Lower lobe of right lung (tissue), 2 donors: Measurements from ENCODE around the gene ASTN1. TPM values are rescaled to one million over a fixed set of nuclear protein-coding genes. Genes with fewer than 3 reads are reported as not detected.
A peak's percentile ranks its signal among the peaks of the same experiment; 100 is the strongest.

Experiments used
- ATAC-seq, 2 donors: fragments of 200-7000 bp; cut with Tn5 transposase; one replicate each; pipeline ENCODE4 v1.9.1; 2020 to 2022; ENCODE audit warnings: mild to moderate bottlenecking in 2 of 2, moderate library complexity in 2 of 2
- DNase-seq: peaks from one replicate; pipeline ENCODE4 v3.0.0-alpha.2; 2020
- H3K27ac ChIP-seq: fragments of 200-600 bp; one replicate; pipeline ENCODE4 v1.8.0; 2022
- H3K27me3 ChIP-seq: fragments of 200-600 bp; one replicate; pipeline ENCODE4 v1.8.0; 2022; ENCODE audit warnings: low read depth
- H3K36me3 ChIP-seq: fragments of 200-600 bp; one replicate; pipeline ENCODE4 v1.8.0; 2022; ENCODE audit warnings: mild to moderate bottlenecking
- H3K4me1 ChIP-seq: fragments of 200-600 bp; one replicate; pipeline ENCODE4 v1.8.0; 2022
- H3K4me3 ChIP-seq: fragments of 200-600 bp; one replicate; pipeline ENCODE4 v1.8.0; 2022; ENCODE audit warnings: mild to moderate bottlenecking
- H3K9me3 ChIP-seq: fragments of 200-600 bp; one replicate; pipeline ENCODE4 v1.8.0; 2022
- intact Hi-C: fragments of 100-400 bp; cut with DNase I; formaldehyde crosslinking; loops from one replicate; pipeline ENCODE4 v1.11.0; 2022
- long read RNA-seq: library from polyadenylated mRNA; unstranded; transcript quantifications from one replicate; pipeline ENCODE4 v2.0.0, GENCODE V29; 2021
- total RNA-seq: library from RNA; stranded (reverse); fragmentation: NEBNext Ultra II Directional; extraction: Animal tissue kit (Norgen Biotek cat#: 25700); gene quantifications from one replicate; pipeline ENCODE4 v1.2.1, GENCODE V29; 2021
- TF ChIP-seq, protein P1 (sequence below): fragments of 200-600 bp; IDR thresholded peaks from one replicate; pipeline ENCODE4 v1.8.0; 2022; ENCODE audit warnings: antibody characterized with exemption, mild to moderate bottlenecking
- donor health status: DM: no; HTN: yes; CAD: no; lungs with severe emphysema.

Gene ASTN1
- 0.41 TPM for total RNA-seq
- long read RNA-seq, partial matches to known transcripts: 1 of 1 reads
- long read RNA-seq, other reads (novel, unspliced or antisense): 0 of 1 reads

- no peak for ATAC-seq
- H3K36me3 ChIP-seq: no peaks in the 10 kb centered on the region
- H3K4me3 ChIP-seq: peak within 1 kb of the TSS; percentile 32
- TF ChIP-seq, protein P1, sequence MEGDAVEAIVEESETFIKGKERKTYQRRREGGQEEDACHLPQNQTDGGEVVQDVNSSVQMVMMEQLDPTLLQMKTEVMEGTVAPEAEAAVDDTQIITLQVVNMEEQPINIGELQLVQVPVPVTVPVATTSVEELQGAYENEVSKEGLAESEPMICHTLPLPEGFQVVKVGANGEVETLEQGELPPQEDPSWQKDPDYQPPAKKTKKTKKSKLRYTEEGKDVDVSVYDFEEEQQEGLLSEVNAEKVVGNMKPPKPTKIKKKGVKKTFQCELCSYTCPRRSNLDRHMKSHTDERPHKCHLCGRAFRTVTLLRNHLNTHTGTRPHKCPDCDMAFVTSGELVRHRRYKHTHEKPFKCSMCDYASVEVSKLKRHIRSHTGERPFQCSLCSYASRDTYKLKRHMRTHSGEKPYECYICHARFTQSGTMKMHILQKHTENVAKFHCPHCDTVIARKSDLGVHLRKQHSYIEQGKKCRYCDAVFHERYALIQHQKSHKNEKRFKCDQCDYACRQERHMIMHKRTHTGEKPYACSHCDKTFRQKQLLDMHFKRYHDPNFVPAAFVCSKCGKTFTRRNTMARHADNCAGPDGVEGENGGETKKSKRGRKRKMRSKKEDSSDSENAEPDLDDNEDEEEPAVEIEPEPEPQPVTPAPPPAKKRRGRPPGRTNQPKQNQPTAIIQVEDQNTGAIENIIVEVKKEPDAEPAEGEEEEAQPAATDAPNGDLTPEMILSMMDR: no peak
- DNase-seq: no peak
- no peak within 1 kb of the TSS for H3K27ac ChIP-seq
- no peaks in the 10 kb centered on the region for H3K4me1 ChIP-seq
- H3K27me3 ChIP-seq: peaks cover 39% of the 10 kb centered on the region
- no peaks in the 10 kb centered on the region for H3K9me3 ChIP-seq
- intact Hi-C loops: no loop called here
Observed at GRCh38 chr1:177164380-177165068, at the start of gene ASTN1. ASTN1 (minus strand) TSS chr1:177164712; CDS start chr1:177164676, 36 bp downstream.

GRCh38 chr1:177211231-177211630 lies 46.7 kb upstream of the ASTN1 start:
- Histone ChIP-seq H3K9me3 (no peaks in the 10 kb centered on the region), H3K36me3 (no peaks in the 10 kb centered on the region), H3K4me3 (no peak overlapping the region), H3K27ac (no peak overlapping the region), H3K4me1 (no peaks in the 10 kb centered on the region), H3K27me3 (no peaks in the 10 kb centered on the region)
- ATAC-seq (peak; percentile 71), DNase-seq (no peak)
- TF ChIP-seq, protein P1: no peak
- intact Hi-C loops: no loop called here

DNA sequence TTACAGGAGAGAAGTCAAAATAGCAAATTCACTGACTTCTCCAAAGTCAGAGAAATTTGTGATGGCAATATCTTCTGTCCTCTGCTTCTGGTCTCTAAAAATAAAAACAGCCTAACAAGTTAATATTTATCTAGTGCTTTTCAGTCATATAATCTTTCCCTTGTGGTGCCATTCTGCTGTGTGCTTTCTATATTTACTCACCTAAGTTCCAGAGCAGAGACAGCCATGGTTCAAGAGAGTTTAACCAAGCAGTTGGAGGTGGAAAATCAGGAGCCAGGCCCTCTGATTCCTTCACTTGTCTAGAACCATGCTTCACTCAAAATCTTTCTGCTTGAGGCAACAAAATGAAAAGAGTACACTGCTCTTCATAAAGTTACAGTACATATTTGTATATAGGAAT lies 45.6 kb upstream of the ASTN1 start:
- Histone ChIP-seq H3K36me3 (no peaks in the 10 kb centered on the region), H3K4me3 (no peak overlapping the region), H3K27me3 (no peaks in the 10 kb centered on the region), H3K4me1 (no peaks in the 10 kb centered on the region), H3K27ac (no peak overlapping the region), H3K9me3 (no peaks in the 10 kb centered on the region)
- intact Hi-C loops: no loop called here
- no peak for DNase-seq
- ATAC-seq: no peak
- TF ChIP-seq, protein P1: no peak

DNA sequence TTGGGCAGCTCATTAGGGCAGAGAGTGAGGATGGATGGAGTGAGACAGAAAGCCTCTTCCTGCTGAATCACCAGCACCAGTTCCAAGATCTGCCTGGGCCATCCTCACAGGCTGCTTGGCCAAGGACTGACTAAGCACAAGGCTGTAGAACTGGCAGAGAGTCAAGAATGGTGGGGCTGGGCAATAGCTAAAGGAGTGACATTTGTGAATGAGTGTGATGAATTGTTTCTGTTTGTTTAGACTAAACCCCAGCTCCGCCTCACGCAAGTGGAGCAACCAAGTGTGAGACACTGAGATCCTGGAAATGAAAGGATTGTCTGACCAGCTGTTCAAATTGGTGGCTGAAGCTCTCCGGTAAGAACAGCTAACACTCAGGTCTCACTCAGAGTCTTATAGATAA lies 44.8 kb upstream of the ASTN1 start:
- TF ChIP-seq, protein P1: no peak
- Histone ChIP-seq H3K4me3 (no peak overlapping the region), H3K9me3 (no peaks in the 10 kb centered on the region), H3K27me3 (no peaks in the 10 kb centered on the region), H3K27ac (no peak overlapping the region), H3K36me3 (no peaks in the 10 kb centered on the region), H3K4me1 (no peaks in the 10 kb centered on the region)
- peak; percentile 79 to 86 for ATAC-seq
- DNase-seq: peak; percentile 48
- intact Hi-C loops: no loop called here

GRCh38 chr1:177208920-177209319 lies 44.4 kb upstream of the ASTN1 start:
- Histone ChIP-seq H3K9me3 (no peaks in the 10 kb centered on the region), H3K4me1 (no peaks in the 10 kb centered on the region), H3K27ac (no peak overlapping the region), H3K36me3 (no peaks in the 10 kb centered on the region), H3K4me3 (no peak overlapping the region), H3K27me3 (no peaks in the 10 kb centered on the region)
- peak; percentile 7 to 25 for ATAC-seq
- no peak for DNase-seq
- TF ChIP-seq, protein P1: no peak
- intact Hi-C loops: no loop called here
